Activated naive CD4-positive, alpha-beta T cell treated with anti-CD3 and anti-CD28 coated beads, Interleukin-2, amount 50 U/mL, for 24 hours (primary cell): ENCODE measurements around the gene DVL3.
A peak's percentile ranks its signal among the peaks of the same experiment; 100 is the strongest.

ENCODE experiments used
- H3K27ac Mint-ChIP-seq: one replicate; pipeline ENCODE4 v1.8.0; 2021; ENCODE audit warnings: mild to moderate bottlenecking, mixed read lengths
- H3K27me3 Mint-ChIP-seq: one replicate; pipeline ENCODE4 v1.8.0; 2021; ENCODE audit warnings: mixed read lengths
- H3K36me3 Mint-ChIP-seq: one replicate; pipeline ENCODE4 v1.8.0; 2021; ENCODE audit warnings: mixed read lengths
- H3K4me1 Mint-ChIP-seq: one replicate; pipeline ENCODE4 v1.8.0; 2021; ENCODE audit warnings: mixed read lengths
- H3K4me3 Mint-ChIP-seq: one replicate; pipeline ENCODE4 v1.8.0; 2021; ENCODE audit warnings: mild to moderate bottlenecking, mixed read lengths
- H3K9me3 Mint-ChIP-seq: one replicate; pipeline ENCODE4 v1.8.0; 2021; ENCODE audit warnings: mixed read lengths

Gene DVL3

GRCh38 chr3:184180165-184180564 lies 25.0 kb downstream of the DVL3 start:
- peaks cover 8% of the 10 kb centered on the region for H3K36me3 Mint-ChIP-seq
- peaks cover 33% of the 10 kb centered on the region for H3K4me1 Mint-ChIP-seq
- no peak overlapping the region for H3K27ac Mint-ChIP-seq
- H3K9me3 Mint-ChIP-seq = no peaks in the 10 kb centered on the region
- no peaks in the 10 kb centered on the region for H3K27me3 Mint-ChIP-seq
- no peak overlapping the region for H3K4me3 Mint-ChIP-seq

GRCh38 chr3:184181596-184181995 lies 26.4 kb downstream of the DVL3 start:
- Mint-ChIP-seq H3K36me3 (peaks cover 8% of the 10 kb centered on the region), H3K27me3 (no peaks in the 10 kb centered on the region), H3K4me1 (peaks cover 32% of the 10 kb centered on the region), H3K4me3 (no peak overlapping the region), H3K9me3 (no peaks in the 10 kb centered on the region), H3K27ac (no peak overlapping the region)

- Mint-ChIP-seq H3K9me3 (no peaks in the 10 kb centered on the region), H3K4me1 (peaks cover 39% of the 10 kb centered on the region), H3K4me3 (no peak overlapping the region), H3K36me3 (peaks cover 5% of the 10 kb centered on the region), H3K27me3 (no peaks in the 10 kb centered on the region), H3K27ac (peak overlapping the region; percentile 35)
These were observed 28.5 kb downstream of the DVL3 start for GRCh38 chr3:184183679-184184078.

GRCh38 chr3:184184546-184185230 lies 29.5 kb downstream of the DVL3 start:
- peak overlapping the region; percentile 99 for H3K4me3 Mint-ChIP-seq
- H3K27me3 Mint-ChIP-seq = no peaks in the 10 kb centered on the region
- H3K9me3 Mint-ChIP-seq = no peaks in the 10 kb centered on the region
- peaks cover 42% of the 10 kb centered on the region for H3K4me1 Mint-ChIP-seq
- H3K27ac Mint-ChIP-seq = peak overlapping the region; percentile 98
- H3K36me3 Mint-ChIP-seq = peaks cover 7% of the 10 kb centered on the region

- Mint-ChIP-seq H3K36me3 (peaks cover 9% of the 10 kb centered on the region), H3K9me3 (no peaks in the 10 kb centered on the region), H3K4me1 (peaks cover 48% of the 10 kb centered on the region)
These were observed 30.4 kb downstream of the DVL3 start for GRCh38 chr3:184185461-184186183.

GRCh38 chr3:184186184-184186901 lies 31.2 kb downstream of the DVL3 start, which contains the start of gene ABCF3:
ABCF3 (plus strand) TSS chr3:184186199; CDS start chr3:184186208, 9 bp downstream.
- H3K36me3 Mint-ChIP-seq = peaks cover 10% of the 10 kb centered on the region
- no peaks in the 10 kb centered on the region for H3K9me3 Mint-ChIP-seq
- no peaks in the 10 kb centered on the region for H3K27me3 Mint-ChIP-seq
- peak within 1 kb of the TSS; percentile 98 for H3K27ac Mint-ChIP-seq
- H3K4me1 Mint-ChIP-seq = peaks cover 48% of the 10 kb centered on the region
- peak within 1 kb of the TSS; percentile 99 for H3K4me3 Mint-ChIP-seq

More at GRCh38 chr3:184185461-184186183, 30.4 kb downstream of the DVL3 start:
- H3K27me3 Mint-ChIP-seq = no peaks in the 10 kb centered on the region
- peak overlapping the region; percentile 99 for H3K4me3 Mint-ChIP-seq
- peak overlapping the region; percentile 98 for H3K27ac Mint-ChIP-seq

GRCh38 chr3:184186902-184187207 lies 31.7 kb downstream of the DVL3 start:
- Mint-ChIP-seq H3K4me3 (peak overlapping the region; percentile 99), H3K4me1 (peaks cover 48% of the 10 kb centered on the region), H3K9me3 (no peaks in the 10 kb centered on the region), H3K27me3 (no peaks in the 10 kb centered on the region), H3K36me3 (peaks cover 10% of the 10 kb centered on the region), H3K27ac (no peak overlapping the region)

- Mint-ChIP-seq H3K4me3 (peak overlapping the region; percentile 99), H3K4me1 (peaks cover 48% of the 10 kb centered on the region), H3K36me3 (peaks cover 9% of the 10 kb centered on the region), H3K27ac (no peak overlapping the region), H3K27me3 (no peaks in the 10 kb centered on the region), H3K9me3 (no peaks in the 10 kb centered on the region)
These were observed 32.9 kb downstream of the DVL3 start for GRCh38 chr3:184188080-184188479.

GRCh38 chr3:184189421-184189820 lies 34.2 kb downstream of the DVL3 start:
- Mint-ChIP-seq H3K9me3 (no peaks in the 10 kb centered on the region), H3K36me3 (peaks cover 10% of the 10 kb centered on the region), H3K4me3 (no peak overlapping the region), H3K4me1 (peaks cover 45% of the 10 kb centered on the region), H3K27ac (no peak overlapping the region), H3K27me3 (no peaks in the 10 kb centered on the region)

- Mint-ChIP-seq H3K36me3 (peaks cover 10% of the 10 kb centered on the region), H3K4me1 (peaks cover 17% of the 10 kb centered on the region), H3K4me3 (no peak overlapping the region), H3K27me3 (no peaks in the 10 kb centered on the region), H3K9me3 (no peaks in the 10 kb centered on the region), H3K27ac (no peak overlapping the region)
These were observed 37.7 kb downstream of the DVL3 start for GRCh38 chr3:184192889-184193288.

GRCh38 chr3:184193991-184194539 lies 38.9 kb downstream of the DVL3 start:
- no peak overlapping the region for H3K4me3 Mint-ChIP-seq
- H3K27me3 Mint-ChIP-seq = no peaks in the 10 kb centered on the region
- peaks cover 8% of the 10 kb centered on the region for H3K36me3 Mint-ChIP-seq
- no peaks in the 10 kb centered on the region for H3K9me3 Mint-ChIP-seq
- H3K27ac Mint-ChIP-seq = no peak overlapping the region
- peaks cover 6% of the 10 kb centered on the region for H3K4me1 Mint-ChIP-seq

GRCh38 chr3:184196536-184196935 lies 41.4 kb downstream of the DVL3 start:
- H3K4me3 Mint-ChIP-seq = no peak overlapping the region
- no peaks in the 10 kb centered on the region for H3K27me3 Mint-ChIP-seq
- peaks cover 5% of the 10 kb centered on the region for H3K36me3 Mint-ChIP-seq
- H3K4me1 Mint-ChIP-seq = no peaks in the 10 kb centered on the region
- no peaks in the 10 kb centered on the region for H3K9me3 Mint-ChIP-seq
- H3K27ac Mint-ChIP-seq = no peak overlapping the region

GRCh38 chr3:184198509-184198908 lies 43.3 kb downstream of the DVL3 start:
- Mint-ChIP-seq H3K9me3 (no peaks in the 10 kb centered on the region), H3K36me3 (peaks cover 3% of the 10 kb centered on the region), H3K27ac (no peak overlapping the region), H3K4me1 (no peaks in the 10 kb centered on the region), H3K27me3 (no peaks in the 10 kb centered on the region), H3K4me3 (no peak overlapping the region)

- no peak overlapping the region for H3K27ac Mint-ChIP-seq
- no peaks in the 10 kb centered on the region for H3K36me3 Mint-ChIP-seq
- no peaks in the 10 kb centered on the region for H3K27me3 Mint-ChIP-seq
- H3K9me3 Mint-ChIP-seq = no peaks in the 10 kb centered on the region
- H3K4me1 Mint-ChIP-seq = no peaks in the 10 kb centered on the region
- no peak overlapping the region for H3K4me3 Mint-ChIP-seq
These were observed 45.6 kb downstream of the DVL3 start for GRCh38 chr3:184200825-184201224.

GRCh38 chr3:184203526-184203925 lies 48.3 kb downstream of the DVL3 start:
- no peaks in the 10 kb centered on the region for H3K36me3 Mint-ChIP-seq
- H3K27me3 Mint-ChIP-seq = peaks cover 9% of the 10 kb centered on the region
- no peak overlapping the region for H3K4me3 Mint-ChIP-seq
- no peaks in the 10 kb centered on the region for H3K9me3 Mint-ChIP-seq
- no peaks in the 10 kb centered on the region for H3K4me1 Mint-ChIP-seq
- H3K27ac Mint-ChIP-seq = no peak overlapping the region
